ENCODE measurements around the gene PPP1R1C.

The PPP1R1C gene

DNA sequence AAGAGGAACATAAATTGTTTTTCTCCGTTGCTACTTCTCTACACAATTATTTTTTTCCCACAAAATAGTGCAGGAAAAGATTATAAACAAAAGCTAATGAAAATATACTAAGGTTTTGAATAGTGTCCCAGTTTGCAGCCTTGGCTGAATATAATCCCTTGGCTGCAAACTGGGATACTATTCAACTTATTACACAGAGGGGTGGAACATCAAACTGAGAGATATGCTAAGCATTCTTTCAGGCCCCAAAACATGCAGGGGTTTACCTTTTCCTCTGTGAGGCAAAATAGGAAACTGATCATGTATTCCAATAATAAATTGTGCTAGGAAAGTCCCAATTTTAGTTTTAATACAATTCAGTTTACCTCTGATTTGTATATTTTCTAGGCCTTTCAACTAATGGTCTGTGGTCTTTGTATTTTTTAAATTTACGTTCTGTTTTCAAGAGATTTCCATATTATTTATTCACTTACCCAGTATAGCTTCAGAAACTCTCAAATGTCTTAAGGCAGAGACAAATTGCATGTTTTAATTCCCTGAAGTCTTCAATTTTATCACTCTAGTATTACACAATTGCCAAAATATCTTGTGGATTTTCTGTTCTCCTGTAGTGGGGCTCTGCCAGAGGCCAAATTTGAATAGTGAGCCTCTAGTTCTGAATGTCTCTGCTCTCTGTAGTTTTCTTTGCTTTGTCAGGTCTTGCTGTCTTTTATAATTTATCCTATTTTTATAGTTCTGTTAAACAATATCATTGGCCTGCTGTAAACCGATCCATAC lies 63.9 kb downstream of the PPP1R1C start:
- H3K4me2 ChIP-seq, result no peak overlapping the region
- H4K20me1 ChIP-seq, result no peaks in the 10 kb centered on the region
- H3K9me3 ChIP-seq (replicated peaks in 1 of 11), result no peaks in the 10 kb centered on the region
- no peaks in the 10 kb centered on the region for H3K4me1 ChIP-seq
- no peak overlapping the region for H3K4me3 ChIP-seq
- no peaks in the 10 kb centered on the region for H3K27me3 ChIP-seq
- H3K27ac ChIP-seq, result no peak overlapping the region
- H3K36me3 ChIP-seq, result no peaks in the 10 kb centered on the region
- no peak overlapping the region for H3K9ac ChIP-seq
- TF ChIP-seq Cebpa-rat (IDR thresholded peaks at IDR 0.05), result no peak

DNA sequence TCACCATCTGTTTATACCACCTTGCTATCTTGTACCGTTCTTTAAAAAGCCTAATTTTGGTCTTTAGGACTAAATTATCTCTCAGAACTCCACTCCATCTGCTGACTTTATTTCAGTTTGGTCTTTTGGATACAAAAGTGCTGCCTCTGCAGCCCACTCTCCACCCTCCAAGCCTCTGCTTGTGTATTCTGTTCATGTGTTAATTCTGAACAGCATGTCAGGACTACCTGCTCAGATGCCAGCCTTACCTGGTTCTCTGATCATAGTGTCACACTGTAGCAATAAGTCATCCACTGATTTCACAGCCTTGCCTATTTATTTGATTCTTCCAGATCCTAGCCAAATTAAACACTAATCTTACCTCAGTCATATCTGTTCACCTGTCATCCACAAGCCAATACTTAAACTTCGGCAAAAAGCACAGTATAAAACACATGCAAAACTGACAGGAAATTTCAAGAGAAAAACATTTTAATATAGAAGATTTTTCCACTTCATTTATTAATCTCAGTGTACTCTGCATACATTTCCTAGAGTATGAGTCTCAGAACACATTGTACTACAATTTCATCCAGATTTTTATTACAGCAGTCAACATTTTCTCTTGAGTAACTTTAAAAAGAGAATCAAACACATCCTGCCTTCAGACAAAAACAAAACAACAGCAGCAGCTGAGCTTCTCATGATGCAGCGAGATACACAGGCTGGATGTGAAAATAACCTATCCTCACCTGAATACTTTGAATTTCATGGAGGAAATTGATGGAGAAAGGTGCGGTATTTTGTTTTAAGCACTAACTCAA lies 64.9 kb downstream of the PPP1R1C start:
- no peaks in the 10 kb centered on the region for H3K27me3 ChIP-seq
- H3K4me2 ChIP-seq, result no peak overlapping the region
- H3K9ac ChIP-seq, result no peak overlapping the region
- H3K9me3 ChIP-seq (replicated peaks in 1 of 11), result no peaks in the 10 kb centered on the region
- H3K4me3 ChIP-seq, result no peak overlapping the region
- no peaks in the 10 kb centered on the region for H3K36me3 ChIP-seq
- H3K27ac ChIP-seq, result no peak overlapping the region
- no peak for TF ChIP-seq Cebpa-rat (IDR thresholded peaks at IDR 0.05)
- no peaks in the 10 kb centered on the region for H4K20me1 ChIP-seq
- H3K4me1 ChIP-seq, result no peaks in the 10 kb centered on the region

DNA sequence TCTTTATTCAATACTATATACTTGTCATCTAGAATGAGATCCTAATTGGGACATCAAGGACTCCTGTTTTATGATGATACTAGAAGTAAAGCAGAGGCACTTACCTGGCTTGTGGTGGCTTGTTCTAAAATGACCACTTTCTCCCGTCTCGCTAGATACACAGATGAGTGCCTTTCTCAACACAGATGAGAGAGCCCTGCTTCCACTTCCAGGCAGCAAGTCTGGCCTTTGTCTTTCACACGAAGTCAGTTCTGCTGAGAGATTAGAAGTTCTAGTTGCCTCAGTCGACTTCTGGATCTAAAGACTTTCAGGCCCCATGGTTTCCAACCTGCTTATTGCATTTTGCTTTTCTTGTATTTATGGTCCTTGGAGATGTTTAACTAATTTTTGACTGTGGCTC lies 70.3 kb downstream of the PPP1R1C start:
- TF ChIP-seq Cebpa-rat (IDR thresholded peaks at IDR 0.05), result no peak
- Histone ChIP-seq H4K20me1 (no peaks in the 10 kb centered on the region), H3K4me3 (no peak overlapping the region), H3K9ac (no peak overlapping the region), H3K9me3 (replicated peaks in 1 of 11) (no peaks in the 10 kb centered on the region), H3K4me2 (no peak overlapping the region), H3K27ac (no peak overlapping the region), H3K27me3 (no peaks in the 10 kb centered on the region), H3K4me1 (no peaks in the 10 kb centered on the region), H3K36me3 (no peaks in the 10 kb centered on the region)

DNA sequence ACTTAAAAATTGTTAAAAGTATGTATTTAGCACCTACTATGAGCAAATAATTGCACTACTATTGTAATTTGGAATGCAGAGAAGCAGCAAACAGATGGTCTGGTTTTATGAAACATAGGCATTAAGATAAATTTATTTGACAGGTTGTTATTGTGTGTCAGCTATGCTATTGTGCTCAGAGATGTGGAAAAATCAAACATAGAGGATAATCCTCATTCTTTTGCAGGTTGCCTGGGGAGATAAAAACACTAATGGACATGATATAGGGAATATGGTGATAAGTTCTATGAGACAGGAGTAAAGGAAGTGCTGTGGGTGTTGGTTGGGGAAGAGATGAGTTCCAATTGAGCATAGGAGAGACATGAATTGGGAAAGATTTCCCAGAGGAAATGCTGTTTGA lies 71.3 kb downstream of the PPP1R1C start:
- Histone ChIP-seq H3K9me3 (replicated peaks in 1 of 11) (no peaks in the 10 kb centered on the region), H3K4me2 (no peak overlapping the region), H3K36me3 (no peaks in the 10 kb centered on the region), H4K20me1 (no peaks in the 10 kb centered on the region), H3K4me1 (no peaks in the 10 kb centered on the region), H3K27me3 (no peaks in the 10 kb centered on the region), H3K4me3 (no peak overlapping the region), H3K27ac (no peak overlapping the region), H3K9ac (no peak overlapping the region)
- no peak for TF ChIP-seq Cebpa-rat (IDR thresholded peaks at IDR 0.05)

DNA sequence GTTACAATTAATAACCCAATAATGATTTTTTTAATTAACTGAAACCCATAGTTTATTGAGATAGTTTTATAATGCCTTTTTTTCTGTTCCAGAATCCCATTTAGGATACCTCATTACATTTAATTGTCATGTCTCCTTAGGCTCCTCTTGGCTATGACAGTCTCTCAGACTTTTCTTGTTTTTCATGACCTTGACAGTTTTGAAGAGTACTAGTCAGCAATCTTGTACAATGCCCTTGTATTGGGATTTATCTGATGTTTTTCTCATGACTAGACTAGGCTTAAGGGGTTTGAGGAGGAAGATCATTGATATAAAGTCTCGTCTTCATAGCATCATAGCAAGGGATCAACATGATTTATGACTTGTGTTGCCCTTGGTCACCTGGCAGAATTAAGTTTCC lies 72.4 kb downstream of the PPP1R1C start:
- H3K4me3 ChIP-seq, result no peak overlapping the region
- no peaks in the 10 kb centered on the region for H3K27me3 ChIP-seq
- no peaks in the 10 kb centered on the region for H3K9me3 ChIP-seq (replicated peaks in 1 of 11)
- no peak overlapping the region for H3K4me2 ChIP-seq
- H4K20me1 ChIP-seq, result no peaks in the 10 kb centered on the region
- TF ChIP-seq Cebpa-rat (IDR thresholded peaks at IDR 0.05), result no peak
- H3K4me1 ChIP-seq, result no peaks in the 10 kb centered on the region
- H3K9ac ChIP-seq, result no peak overlapping the region
- no peaks in the 10 kb centered on the region for H3K36me3 ChIP-seq
- H3K27ac ChIP-seq, result no peak overlapping the region

DNA sequence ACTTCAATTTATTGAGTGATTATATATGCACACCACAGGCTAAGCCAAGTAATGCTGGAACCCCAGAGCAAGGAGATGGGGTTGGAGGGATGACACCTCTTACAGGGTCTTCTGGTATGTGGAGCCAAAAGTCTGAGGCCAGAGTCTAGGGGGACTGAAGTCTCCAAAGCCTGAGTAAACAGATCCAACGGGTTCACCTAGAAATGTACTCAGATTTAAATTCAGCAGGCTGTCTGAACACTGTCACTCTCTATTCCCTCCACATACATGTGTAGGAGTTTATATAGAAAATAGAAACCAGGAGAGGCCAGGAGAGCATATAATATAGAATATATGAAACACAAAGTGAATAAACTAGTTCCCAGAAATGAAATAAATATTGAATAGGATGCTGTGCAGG lies 76.1 kb downstream of the PPP1R1C start:
- TF ChIP-seq Cebpa-rat (IDR thresholded peaks at IDR 0.05), result no peak
- Histone ChIP-seq H3K27me3 (no peaks in the 10 kb centered on the region), H3K4me2 (no peak overlapping the region), H3K9me3 (replicated peaks in 1 of 11) (no peaks in the 10 kb centered on the region), H4K20me1 (no peaks in the 10 kb centered on the region), H3K4me1 (no peaks in the 10 kb centered on the region), H3K36me3 (no peaks in the 10 kb centered on the region), H3K27ac (no peak overlapping the region), H3K9ac (no peak overlapping the region), H3K4me3 (no peak overlapping the region)

DNA sequence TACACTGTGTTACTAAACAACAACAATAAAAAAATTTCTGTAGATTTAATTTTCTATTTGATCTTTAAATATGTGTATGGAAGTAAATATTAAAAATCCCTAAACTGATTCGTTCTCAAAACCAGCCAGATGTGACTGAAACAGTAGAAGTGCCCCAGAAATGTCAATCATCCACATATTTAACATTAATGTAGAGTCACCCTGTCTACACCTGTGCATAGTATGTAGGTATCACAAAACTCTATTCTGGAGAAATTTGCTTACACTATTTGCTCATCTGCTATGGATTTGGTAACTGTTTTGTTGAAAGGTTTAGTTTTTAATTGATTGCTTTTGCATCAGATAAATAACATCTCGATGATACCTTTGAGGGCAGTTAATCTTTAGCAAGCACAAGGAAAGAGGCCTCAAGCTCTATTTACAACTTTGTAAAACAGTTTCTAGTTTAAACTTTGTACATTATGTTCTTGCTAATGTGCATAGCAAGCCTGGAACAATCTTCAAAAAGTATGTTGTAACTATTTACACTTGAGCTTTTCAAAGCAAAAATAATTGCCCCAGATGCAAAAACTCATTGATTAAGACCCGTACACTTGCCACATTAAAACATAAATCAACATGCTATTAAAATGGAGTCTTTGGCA lies 76.8 kb downstream of the PPP1R1C start:
- H3K27me3 ChIP-seq, result no peaks in the 10 kb centered on the region
- TF ChIP-seq Cebpa-rat (IDR thresholded peaks at IDR 0.05), result no peak
- H3K9ac ChIP-seq, result no peak overlapping the region
- no peak overlapping the region for H3K4me2 ChIP-seq
- no peaks in the 10 kb centered on the region for H3K9me3 ChIP-seq (replicated peaks in 1 of 11)
- H4K20me1 ChIP-seq, result no peaks in the 10 kb centered on the region
- H3K4me1 ChIP-seq, result no peaks in the 10 kb centered on the region
- H3K4me3 ChIP-seq, result no peak overlapping the region
- no peaks in the 10 kb centered on the region for H3K36me3 ChIP-seq
- H3K27ac ChIP-seq, result no peak overlapping the region

DNA sequence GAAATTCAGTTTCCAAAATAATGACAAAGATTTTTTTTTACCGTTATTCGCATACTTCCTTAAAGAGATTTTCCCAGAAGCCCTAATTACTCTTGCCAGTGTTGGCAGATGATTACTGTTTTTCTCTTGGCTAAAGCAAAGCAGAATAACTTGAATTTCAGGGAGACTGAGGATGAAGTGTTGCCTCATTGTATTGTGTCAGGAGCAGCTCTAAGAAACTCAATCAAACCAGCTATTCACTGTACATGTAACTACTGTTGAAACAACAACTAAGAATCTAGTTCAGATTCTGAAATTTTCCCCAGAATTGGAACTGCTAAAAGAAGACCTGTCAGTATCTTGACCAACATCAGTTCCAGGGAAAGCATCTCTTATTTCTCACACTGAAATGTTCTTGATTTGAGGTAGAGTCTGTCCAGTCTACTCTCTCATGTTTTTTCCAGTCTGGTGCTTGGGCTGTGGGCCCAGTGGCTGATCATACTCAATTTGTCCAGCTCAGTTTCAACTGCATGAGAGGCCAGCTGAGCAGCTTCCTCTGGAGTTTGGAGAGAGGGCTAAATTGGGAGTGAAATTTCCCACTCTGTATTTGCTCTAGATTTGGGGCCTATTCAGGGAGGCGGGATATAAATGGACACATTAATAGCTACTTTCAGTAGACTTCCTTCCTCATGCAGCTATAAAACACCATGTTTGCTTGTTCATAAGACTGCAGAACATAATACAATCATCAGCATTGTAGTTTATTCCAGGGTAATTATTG lies 78.5 kb downstream of the PPP1R1C start:
- H3K4me2 ChIP-seq, result no peak overlapping the region
- H3K9ac ChIP-seq, result no peak overlapping the region
- no peak overlapping the region for H3K27ac ChIP-seq
- no peaks in the 10 kb centered on the region for H3K36me3 ChIP-seq
- no peaks in the 10 kb centered on the region for H3K4me1 ChIP-seq
- no peak overlapping the region for H3K4me3 ChIP-seq
- no peak for TF ChIP-seq Cebpa-rat (IDR thresholded peaks at IDR 0.05)
- no peaks in the 10 kb centered on the region for H4K20me1 ChIP-seq
- no peaks in the 10 kb centered on the region for H3K27me3 ChIP-seq
- H3K9me3 ChIP-seq (replicated peaks in 1 of 11), result no peaks in the 10 kb centered on the region

DNA sequence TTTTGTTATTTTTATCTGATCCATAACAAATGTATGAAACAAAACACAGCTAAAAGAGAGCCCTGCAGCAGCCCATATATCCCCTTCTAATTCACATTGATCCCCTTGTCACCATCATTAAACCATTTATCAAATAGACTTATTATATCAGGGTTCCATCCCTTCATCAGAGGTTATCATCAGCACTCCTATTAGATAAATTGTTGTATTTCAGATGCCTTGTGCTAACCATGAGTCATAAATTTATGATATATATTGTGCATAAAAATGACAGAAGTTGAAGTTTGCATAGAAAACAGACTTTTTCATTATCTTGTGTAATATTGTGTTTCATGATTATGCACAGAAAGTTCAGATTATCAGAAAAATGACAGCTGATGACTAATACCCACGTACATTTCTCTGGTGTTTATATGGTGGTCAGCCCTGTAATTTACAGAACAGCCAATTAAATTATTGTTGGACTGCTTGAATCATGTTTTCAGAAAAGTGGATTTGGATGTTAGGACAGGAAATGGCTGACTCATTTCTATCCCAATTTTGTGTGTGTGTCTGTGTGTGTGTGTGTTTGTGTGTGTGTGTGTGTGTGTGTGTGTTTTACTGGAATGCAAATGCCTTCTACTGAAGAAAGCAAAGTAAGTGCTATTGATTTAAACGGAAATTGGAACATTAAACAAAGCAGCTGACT lies 80.9 kb downstream of the PPP1R1C start:
- Histone ChIP-seq H3K27ac (no peak overlapping the region), H3K4me2 (no peak overlapping the region), H3K36me3 (no peaks in the 10 kb centered on the region), H4K20me1 (no peaks in the 10 kb centered on the region), H3K4me3 (no peak overlapping the region), H3K4me1 (no peaks in the 10 kb centered on the region), H3K9me3 (replicated peaks in 1 of 11) (no peaks in the 10 kb centered on the region), H3K9ac (no peak overlapping the region), H3K27me3 (no peaks in the 10 kb centered on the region)
- TF ChIP-seq Cebpa-rat (IDR thresholded peaks at IDR 0.05), result no peak

All from BLaER1 treated with 17β-estradiol and CSF1 and Interleukin-3, amounts not matched to agents 10 nM and 100 nM (cell line).